ENCODE data around the gene TMEM126A.
A peak's percentile ranks its signal among the peaks of the same experiment; 100 is the strongest.
"Not testable (repeated sequence)": the region's sequence is repeated elsewhere in the genome, so short reads cannot be mapped to it uniquely, and the experiment has no call there.

The TMEM126A gene

DNA sequence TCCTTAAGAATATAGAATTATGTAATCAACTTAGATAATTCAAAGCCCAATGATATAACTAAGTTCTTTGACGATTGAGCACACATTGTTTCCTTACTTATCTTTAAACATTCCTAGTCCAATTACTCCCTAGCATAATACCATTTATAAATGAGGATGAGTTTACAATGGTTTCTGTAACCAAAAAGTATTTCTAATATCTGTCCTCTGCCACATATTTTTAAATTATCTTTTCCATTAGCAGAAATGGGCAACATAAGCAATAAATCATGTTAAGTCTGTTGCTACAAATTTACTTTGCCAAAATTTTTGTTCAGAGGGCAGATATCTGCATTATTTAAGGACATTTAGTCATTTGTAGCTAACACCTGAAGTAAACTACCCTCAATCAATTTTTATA is 10.4 kb downstream of the TMEM126A start:
- DNase-seq (ENCODE audit: low read depth): no peak

DNA sequence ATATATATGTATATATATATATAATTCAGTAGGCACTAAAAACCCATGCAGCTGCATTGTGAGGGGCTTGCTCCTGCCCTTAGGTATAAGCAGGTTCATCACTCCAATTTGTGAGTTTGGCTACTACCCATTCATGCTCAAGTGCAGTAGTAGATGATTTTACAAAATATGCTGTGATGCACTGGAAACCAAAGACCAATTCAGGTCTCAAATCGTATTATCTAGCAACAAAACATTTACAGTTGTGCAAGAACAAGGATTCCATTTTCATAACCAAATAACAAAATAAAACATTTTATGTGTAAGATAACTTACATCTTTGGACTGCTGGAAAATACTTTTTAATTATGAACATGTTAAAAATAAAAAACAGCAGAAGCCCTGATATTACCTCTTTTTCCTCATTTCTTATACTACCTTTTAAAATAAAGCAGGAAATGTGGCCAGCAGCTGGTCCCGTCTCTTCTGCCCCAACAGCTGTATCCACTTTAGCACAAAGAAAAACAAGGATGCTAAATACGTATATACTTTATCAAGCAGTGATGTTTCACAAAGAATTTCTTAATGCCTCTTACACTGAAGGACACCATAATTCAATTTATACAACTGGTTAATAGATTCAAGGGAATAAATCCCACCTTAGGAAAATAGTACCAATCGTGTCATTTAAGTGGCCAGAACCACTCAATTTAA is 14.4 kb downstream of the TMEM126A start:
- DNase-seq (ENCODE audit: low read depth): no peak

DNA sequence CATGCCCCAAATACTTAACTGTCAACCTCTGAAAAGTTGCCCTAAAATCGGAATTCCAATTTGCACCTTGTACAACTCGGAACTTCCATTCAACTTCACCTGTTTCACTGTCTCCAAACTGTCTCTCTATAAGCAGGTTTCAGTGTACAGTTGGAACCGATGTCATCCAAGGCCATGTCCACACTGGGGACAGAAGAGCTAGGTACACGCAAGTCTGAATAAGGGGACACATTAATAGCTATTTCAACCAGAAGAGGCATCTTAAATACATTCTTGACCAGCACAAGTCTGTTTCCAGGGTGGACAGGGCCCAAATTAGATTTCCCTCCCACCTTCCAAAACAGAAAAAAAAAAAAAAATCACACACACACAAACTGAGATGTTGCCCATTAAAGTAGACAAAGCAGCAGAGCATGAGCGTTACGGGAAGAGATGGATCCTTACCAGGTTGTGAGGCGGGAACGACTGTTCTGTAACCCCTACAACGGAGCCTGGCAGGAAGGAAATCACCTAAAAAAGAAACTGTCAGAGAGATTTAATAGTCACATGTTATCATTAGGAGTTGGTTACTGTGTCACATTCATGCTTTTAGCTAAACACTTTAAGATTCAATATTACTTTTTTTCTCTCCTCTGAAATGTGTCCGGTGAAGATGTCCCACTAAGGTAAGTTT is 15.4 kb downstream of the TMEM126A start:
- DNase-seq (ENCODE audit: low read depth): no peak

DNA sequence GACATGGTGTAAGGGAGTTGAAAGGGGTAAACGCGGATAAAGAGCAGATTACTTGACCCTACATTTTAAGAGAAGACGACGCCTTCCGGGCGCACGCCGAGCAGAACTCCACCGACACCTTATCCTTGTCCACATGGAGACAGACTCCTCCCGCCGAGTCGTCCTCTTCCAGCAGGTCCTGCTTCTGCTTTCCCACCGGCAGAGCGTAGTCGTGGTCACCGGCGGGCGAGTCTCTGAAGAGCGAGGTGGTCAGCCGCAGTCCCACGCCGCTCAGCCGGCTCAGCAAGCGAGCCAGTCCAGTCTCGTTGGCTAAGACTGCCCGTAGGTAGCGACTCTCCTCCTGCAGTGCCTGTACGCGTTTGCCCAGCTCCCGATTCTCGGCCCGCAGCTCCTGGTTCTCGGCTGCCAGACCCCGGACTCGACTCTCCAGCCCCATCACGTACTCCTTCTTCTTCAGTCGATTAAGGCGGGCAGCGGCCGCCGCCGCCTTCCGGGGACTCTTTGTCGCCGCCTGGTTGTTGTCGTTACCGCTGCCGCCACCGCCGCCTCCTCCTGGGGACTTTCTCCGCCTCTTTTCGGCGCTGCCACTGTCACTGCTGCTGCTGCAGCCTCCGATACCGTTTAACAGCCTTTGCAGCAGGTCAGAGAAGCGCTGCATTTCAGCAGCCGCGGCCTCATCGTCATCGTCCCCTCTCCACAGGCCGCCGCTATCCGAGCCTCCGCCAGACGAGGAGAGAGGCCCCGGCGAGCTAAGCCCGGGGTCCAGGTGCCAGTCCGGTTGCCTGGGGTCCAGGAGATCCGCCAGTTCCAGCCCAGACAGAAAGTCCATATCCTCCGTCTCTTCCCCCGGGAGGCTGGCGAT is 16.2 kb downstream of the TMEM126A start:
- peak; percentile 80 for DNase-seq (ENCODE audit: low read depth)

DNA sequence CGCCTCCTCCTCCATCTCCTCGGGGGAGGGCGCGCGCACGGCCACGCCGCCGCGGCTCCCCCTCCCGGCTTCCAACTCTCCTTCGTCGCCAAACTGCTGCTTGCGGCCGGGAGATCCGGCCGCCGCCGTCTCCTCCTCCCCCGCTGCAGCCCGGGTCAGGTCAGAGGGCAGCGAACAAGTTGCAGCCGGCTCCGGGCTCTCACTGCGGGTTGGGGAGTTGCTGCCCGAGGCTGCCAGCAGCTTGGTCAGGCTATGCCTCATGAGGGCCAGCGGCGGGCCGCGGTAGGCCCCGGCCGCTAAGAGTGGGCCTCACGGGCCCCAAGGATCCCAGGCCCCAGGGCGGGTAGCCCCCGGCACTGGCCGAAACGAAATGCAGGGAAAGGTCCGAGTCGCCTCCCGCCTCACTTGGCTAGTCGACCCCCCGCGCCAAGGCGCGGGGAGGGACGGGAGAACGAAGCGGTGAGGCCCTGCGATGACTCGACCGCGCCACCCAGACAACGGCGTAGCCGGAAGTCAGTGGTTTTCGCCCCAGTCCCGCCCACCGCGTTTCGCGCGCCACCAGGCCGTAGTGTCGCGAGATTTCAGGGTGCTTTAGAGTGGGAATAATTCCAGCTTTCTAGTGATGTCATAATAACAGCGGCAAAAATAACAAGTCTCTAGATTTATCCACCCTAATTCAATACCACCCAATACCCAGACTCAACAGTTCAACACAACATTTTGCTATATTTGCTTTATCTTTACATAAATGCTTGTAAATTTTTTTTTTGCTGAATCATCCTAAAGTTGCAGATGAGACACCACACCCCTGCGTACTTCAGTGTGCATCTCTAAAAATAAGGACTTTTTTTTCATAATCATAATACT is 17.1 kb downstream of the TMEM126A start, which contains the start of gene CREBZF:
Gene CREBZF, minus strand, starts transcription at position 515 of the 867 bp plus-strand sequence. Its CDS starts 254 bp downstream, at position 261.
- DNase-seq (ENCODE audit: low read depth): peak; percentile 95

DNA sequence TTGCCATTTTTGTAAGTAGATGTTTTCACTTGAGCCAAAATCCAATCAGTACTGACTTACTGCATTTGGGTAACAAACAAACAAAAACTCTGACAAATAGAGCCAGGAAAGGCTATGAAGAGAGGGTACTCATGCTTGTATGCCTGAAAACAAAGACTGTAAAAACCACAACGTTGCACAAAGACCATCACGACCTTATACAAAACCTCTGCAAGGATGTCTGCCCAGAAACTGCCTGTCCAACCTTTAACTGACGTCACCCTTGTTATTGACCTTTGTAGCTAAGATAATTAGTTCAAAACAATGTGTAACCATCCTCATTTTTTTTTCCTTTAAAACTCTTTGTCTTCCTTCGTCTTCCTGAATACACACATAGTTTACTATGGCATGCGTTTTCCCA is 18.0 kb downstream of the TMEM126A start:
- no peak for DNase-seq (ENCODE audit: low read depth)

DNA sequence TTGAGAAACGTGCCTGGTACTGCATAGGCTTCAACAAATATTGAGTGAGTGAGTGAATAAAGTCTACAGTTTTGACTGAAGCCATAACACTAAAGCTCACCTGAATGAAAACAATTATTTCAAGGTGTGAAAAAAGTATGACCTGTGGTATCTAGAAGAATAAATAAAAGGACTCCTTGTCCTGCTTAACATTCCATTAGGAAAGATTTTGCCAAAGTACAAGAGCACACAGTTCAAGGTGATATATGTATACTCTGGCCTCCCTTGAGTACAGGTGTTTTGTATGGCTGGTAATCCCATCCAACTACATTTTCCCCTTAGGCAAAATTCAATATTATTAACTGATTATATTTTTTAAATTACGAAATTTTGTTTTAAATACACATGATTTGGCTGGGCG is 18.9 kb downstream of the TMEM126A start:
- no peak for DNase-seq (ENCODE audit: low read depth)

DNA sequence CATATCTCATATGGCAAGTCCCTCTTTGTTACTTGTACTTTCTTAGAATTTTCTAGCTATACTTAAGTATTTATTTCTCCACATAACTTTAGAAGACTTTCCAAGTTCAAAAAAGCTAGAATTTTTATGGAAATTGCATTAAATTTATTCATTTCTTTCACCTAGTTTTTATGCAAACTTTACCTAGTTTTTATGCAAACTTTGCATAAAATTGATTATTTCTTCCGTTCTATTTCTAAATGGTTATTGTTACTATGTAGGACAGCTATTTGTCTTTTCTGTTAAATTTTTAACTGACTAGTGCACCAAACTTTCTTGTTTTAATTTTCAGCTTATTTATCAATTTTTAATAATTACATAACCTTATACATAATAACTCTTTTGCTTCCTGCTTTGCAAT is 20.4 kb downstream of the TMEM126A start:
- DNase-seq (ENCODE audit: low read depth): no peak

DNA sequence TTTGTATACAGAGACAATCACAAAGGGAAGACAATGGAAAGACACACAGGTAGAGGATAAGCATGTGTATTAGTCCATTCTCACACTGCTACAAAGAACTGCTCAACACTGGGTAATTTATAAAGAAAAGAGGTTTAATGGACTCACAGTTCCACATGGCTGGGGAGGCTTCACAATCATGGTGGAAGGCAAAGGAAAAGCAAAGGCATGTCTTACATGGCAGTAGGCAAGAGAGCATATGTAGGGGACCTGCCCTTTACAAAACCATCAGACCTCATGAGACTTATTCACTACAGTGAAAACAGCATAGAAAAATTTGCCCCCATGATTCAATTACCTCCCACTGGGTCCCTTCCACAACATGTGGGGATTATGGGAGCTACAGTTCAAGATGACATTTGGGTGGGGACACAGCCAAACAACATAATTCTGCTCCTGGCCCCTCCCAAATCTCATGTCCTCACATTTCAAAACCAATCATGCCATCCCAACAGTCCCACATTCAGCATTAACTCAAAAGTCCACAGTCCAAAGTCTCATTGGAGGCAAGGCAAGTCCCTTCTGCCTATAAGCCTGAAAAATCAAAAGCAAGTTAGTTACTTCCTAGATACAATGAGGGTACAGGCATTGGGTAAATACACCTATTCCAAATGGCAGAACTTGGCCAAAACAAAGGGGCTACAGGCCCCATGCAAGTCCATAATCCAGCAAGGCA is 23.3 kb downstream of the TMEM126A start:
- DNase-seq (ENCODE audit: low read depth): not testable (repeated sequence)

DNA sequence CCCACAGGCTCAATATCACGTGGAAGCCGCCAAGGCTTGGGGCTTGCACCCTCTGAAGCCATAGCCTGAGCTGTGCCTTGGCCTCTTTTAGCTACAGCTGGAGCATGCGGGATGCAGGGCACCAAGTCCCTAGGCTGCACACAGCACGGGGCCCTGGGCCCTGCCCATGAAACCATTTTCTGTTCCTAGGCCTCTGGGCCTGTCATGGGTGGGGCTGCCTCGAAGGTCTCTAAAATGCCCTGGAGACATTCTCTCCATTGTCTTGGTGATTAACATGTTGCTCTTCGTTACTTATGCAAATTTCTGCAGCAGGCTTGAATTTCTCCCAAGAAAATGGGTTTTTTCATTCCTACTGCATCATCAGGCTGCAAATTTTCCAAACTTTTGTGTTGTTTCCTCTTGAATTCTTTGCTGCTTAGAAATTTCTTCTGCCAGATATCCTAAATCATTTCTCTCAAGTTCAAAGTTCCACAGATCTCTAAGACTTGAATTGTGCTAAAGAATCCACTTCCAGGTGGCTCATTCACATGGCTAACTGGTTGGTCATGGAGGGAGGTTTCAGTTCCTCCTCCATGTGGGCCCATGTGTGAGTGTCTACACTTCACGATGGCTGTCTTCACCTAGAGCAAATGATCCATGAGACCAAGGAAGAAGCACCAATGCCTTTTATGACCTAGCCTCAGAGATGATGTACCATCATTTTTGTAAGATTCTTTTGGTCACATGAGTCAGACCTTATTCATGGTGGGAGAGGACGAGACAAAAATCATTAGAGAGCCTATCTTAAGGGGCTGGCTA is 24.5 kb downstream of the TMEM126A start:
- no peak for DNase-seq (ENCODE audit: low read depth)

DNA sequence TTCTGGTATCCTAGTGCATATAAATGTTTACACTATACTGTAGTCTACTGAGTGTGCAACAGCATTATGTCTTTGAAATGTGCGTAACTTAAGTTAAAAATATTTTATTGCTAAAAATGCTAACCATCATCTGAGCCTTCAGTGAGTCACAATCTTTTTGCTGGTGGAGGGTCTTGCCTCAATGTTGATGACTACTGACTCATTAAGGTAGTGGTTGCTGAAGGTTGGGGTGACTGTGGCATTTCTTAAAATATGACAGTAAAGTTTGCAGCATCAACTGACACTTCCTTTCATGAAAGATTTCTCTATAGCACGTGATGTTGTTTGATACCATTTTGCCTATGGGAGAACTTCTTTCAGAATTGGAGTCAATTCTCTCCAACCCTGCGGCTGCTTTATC is 25.6 kb downstream of the TMEM126A start:
- no peak for DNase-seq (ENCODE audit: low read depth)

DNA sequence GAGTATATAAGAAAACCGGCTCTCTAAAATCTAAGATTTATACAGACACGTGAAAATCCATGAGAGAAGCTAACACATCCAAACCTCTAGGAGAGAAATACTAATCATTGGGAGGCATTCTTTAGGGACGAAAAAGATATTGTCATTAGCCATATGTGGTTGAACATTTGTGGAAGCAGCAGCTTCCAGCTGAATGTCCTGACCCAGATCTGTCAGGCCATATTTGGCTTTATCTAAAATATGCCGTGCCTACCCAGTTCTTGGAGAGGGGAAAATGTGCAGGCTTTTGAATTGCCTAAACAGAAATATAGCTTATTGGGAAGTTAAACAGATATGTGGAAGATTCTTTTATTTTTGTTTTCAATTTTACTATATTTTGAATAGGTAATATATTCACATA is 31.8 kb downstream of the TMEM126A start:
- no peak for DNase-seq (ENCODE audit: low read depth)

DNA sequence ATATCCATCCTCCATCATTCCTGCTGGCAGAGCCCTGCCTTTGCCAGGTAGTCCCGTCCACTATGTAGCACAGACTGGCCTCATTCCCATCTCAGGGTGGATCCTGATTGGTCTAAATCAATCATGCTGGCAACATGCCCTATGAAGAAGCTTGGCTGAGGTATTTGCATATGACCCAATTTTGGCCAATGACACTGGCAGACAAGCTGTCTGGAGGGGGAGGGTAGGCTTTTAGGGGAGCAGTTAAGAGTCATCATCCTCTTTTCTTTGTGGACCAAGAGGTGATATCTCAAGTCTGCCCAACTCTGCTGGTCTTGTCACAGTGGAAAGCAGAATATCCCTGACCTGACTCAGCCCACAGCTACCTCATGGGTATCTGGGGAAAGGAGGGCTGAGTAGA is 33.1 kb downstream of the TMEM126A start:
- DNase-seq (ENCODE audit: low read depth): no peak

DNA sequence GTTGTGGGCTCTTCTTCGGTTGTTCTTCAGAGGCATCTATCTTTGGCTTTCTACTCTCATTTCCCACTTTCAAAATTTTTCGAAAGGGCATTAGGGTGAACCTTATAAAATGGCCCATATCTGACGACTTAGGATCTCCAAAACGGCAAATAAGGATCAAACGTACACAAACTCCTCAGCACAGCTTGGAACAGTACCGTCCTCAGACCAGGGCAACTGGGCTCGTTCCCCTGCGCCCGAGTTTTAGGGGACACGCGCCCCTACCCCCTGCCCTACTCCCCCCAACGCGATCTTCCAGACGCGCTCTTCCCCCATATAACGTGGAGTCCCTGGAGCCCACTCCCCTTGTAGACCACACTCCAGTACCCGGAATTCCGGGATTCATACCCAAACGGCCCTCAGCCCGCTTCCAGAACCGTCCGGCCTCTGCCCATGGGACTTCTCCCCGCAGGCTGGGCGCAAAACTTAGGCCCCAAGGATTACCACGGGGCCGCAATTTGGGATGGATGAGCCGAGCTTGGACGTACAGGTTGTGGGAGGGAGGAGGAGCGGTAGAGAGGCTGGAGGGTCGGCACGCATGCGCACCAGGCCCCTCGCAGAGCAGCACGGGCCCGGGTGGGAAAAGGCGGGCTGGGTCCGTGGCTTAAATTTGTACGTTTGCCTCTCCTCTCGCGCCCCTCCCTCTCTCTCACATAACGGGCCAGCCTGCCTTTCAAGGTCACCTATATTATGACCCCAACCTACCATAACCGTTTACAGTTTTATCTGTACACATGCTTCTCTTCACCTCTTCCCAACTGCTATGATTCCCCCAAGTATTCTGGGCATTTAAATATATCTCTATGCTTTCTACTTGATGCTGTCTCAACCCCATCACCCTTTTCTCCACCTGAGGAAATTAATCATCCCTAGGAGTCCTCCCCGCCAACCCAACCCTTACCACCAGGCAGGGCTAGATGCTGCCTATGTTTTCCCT is 34.9 kb downstream of the TMEM126A start:
- peak; percentile 67 for DNase-seq (ENCODE audit: low read depth)

DNA sequence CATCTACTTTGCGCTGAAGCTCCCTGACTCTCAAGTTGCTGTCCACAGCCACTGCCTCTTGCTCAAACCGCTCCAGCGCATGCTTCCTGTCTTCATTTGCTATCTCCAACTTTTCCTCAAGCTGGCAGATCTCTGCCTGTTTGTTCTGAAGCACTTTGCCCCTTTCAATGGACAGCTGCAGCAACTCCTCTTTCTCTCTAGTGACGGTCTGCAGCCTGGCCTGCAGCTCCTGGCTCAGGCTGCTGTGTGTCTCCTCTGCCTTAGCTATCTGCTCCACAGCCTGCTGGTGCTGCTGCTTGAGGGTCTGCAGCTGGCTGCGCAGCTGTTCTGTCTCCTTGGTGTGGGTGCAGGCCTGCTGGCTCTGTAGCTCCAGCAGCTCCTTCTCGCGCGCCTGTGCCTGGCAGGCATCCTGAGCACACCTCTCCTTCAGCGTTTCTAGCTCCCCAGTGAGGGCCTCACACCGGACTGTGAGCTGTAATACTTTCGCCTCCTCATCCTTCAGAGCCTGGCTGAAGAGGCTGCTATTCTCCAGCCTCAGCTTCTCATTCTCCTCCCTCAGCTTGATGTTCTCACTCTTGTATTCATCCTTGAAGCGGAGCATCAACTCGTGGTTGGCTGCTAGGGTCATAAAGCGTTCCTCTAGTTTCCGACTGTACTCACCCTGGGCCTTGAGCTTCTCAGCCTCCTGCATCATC is 37.5 kb downstream of the TMEM126A start:
- DNase-seq (ENCODE audit: low read depth): no peak

DNA sequence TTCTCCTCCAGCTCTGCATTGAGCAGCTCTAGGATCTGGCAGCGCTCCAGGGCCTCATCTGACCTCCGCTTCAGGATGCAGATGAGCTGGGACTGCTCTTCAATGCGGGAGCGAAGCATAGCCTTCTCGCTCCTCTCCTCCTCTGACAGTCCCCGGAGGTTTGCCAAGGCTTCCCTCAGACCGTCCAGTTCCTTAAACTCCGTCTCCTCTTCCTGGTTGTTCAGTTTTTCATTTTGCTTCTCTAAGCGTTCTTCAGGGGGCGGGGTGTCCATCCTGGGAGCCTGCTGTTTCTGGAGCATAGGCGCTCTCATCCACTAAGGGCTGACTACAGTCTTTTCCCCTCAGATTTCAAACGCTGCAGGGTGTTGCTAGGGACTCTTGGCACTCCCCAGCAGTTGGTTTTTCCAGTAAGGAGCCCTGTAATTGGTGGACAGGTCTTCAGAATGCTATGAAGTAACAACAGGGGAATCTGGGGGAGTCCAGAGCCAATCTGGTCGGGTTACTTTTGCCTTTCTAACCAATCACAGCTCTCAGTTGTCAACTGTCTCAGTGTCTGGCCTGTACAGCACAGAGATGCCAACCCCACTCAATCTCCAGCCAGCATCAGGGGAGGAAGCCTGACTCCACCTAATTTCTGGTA is 38.2 kb downstream of the TMEM126A start, which contains the start of gene CCDC89:
Gene CCDC89, minus strand, starts transcription at position 376 of the 640 bp plus-strand sequence. Its CDS starts 65 bp downstream, at position 311.
- no peak for DNase-seq (ENCODE audit: low read depth)

DNA sequence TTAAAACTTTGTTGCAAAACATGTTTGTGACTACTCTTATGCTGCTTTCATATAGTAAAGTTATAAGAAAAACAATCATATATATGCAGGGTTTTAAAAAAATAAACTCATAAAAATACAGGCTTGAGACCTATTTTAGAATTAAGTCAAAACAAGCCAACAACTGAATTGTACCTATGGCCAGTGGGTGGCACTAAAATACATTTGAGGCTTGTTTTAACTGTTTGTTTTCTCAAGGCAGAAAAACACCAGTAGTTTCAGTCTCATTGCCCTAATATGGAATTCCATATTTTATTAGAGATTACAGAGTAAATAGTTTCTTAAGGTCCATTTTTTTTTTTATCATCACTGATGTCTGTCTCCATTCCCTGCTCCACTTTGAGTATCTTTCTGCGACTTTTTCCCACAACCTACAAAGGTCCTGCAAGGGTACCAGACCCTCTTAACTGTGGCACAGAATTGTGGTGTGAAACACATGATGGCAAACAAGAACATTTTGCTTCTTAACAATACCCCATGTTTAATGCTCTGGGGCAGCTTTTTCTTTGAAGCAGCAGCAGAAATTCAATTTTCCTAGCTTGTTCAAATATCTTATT is 46.7 kb downstream of the TMEM126A start:
- DNase-seq (ENCODE audit: low read depth): no peak
